Activated CD4-positive, alpha-beta T cell treated with anti-CD3 and anti-CD28 coated beads, Interleukin-10, Interleukin-2, amounts not matched to agents 100 ng/mL and 50 ng/mL, durations not matched to agents 16 hours and 8 hours (primary cell): Measurements from ENCODE around the gene CDH11.

ENCODE experiments used
- DNase-seq: peaks from one replicate; pipeline ENCODE4 v3.0.0-alpha.2; 2020

Gene CDH11

GRCh38 chr16:65021852-65022595 lies 99.8 kb downstream of the CDH11 start:
- no peak for DNase-seq

DNA sequence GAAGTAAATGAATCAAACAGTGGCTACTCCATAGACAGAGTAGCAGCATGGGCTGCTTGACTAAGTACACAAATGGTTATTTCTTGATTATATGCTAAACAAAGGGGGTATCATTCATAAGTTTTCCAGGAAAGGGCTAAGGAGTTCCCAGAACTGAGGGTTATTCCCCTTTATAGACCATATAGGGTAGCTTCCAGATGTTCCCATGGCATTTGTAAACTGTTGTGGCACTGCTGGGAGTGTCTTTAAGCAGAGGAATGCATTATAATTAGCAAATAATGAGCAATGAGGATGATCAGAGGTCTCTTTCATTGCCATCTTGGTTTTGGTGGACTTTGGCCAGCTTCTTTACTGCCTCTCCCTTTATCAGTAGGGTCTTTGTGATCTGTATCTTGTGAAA lies 105.1 kb downstream of the CDH11 start:
- DNase-seq, result no peak

DNA sequence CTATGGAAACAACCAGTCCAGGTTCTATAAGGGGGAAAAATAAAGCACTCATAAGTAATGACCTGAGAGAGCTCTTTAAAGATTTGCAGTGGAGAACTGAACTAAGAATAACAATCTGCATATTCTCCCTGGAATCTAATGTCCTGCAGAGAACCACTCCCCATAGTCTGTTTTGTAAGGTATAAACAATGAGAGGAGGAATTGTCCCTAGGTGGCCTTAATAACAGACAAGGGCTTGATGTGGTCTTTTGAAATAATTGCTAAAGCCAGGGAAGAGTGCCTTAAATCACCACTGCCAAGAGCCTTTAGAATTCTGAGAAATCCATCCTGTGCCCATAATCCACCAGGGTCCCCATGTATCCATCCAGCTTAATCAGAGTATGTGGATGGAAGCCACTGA lies 106.3 kb downstream of the CDH11 start:
- no peak for DNase-seq

DNA sequence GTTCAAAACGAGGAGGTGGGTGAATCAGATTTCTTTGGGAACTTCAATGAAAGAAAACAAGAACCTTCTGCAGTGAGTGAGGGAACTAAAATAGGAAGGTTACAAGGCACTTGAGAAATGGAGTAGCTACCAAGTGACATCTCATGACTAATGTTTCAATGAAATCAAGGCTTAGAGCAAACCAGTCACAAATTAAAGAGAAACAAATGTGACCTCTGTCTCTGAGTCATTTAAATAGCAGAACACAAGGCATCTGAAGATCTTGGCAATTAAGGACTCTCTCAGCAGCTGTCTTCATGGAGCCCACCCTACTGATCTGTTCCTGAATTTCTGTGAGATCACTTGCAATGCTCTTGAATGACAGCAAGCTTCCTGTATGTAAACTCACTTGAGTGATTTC lies 109.5 kb downstream of the CDH11 start:
- no peak for DNase-seq

DNA sequence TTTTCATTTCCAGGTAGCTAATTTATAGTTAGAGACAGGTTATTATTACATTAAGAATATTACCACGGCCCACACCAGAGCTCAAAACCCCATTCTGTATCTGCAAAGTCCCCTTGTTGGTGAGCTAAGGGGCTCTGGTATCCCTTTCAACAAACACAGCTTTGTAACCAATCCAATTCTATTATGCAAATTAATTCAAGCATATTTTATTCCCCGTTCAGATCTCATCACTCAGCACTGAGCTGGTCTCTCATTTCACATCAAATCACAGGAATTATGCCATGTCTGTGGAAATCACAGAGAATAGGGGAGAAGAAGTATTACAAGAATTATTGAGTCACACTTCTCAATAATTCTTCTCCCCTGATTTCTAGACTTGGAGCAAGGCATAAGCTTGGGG lies 111.7 kb downstream of the CDH11 start:
- no peak for DNase-seq

- DNase-seq, result no peak
Measured at GRCh38 chr16:65005696-65006095, 116.2 kb downstream of the CDH11 start.

- DNase-seq, result no peak
Measured at GRCh38 chr16:65004570-65004969, 117.3 kb downstream of the CDH11 start.

GRCh38 chr16:65003621-65004020 lies 118.2 kb downstream of the CDH11 start:
- no peak for DNase-seq

DNA sequence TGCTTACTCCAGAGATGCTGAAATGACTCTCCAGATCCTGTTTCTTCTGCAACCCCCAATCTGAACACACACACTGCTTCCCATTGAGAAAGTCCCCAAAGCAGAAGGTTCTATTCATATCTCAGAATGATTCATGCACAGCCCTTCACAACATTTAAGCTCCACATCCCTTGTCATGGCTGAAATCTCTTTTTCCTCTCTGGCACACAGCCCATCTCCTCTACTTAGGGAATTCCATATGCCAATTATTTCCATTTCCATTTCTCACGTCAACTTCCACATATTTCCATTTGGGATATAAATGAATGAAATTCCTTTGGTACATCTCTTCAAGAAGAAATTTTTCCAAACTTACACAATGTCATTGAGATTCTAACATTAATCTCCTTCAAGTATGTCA lies 119.6 kb downstream of the CDH11 start:
- no peak for DNase-seq

GRCh38 chr16:65000654-65001053 lies 121.2 kb downstream of the CDH11 start:
- no peak for DNase-seq

- DNase-seq, result no peak
Measured at GRCh38 chr16:64997751-64998150, 124.1 kb downstream of the CDH11 start.

DNA sequence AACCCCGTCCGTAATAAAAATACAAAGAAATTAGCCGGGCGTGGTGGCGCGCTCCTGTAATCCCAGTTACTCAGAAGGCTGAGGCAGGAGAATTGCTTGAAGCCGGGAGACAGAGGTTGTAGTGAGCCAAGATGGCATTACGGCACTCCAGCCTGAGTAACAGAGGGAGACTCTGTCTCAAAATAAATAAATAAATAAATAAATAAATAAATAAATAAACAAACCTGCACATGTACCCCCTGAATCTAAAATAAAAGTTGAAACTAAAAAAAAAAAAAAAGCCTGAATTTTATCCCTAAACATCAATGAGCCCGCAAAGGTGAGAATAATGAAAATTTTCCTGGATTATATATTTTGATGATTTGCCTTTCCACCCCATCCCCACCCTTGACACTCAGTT lies 124.7 kb downstream of the CDH11 start:
- DNase-seq, result no peak

GRCh38 chr16:64996641-64997040 lies 125.2 kb downstream of the CDH11 start:
- no peak for DNase-seq

GRCh38 chr16:64993464-64993863 lies 128.4 kb downstream of the CDH11 start:
- DNase-seq, result no peak

- no peak for DNase-seq
Measured at GRCh38 chr16:64991001-64991400, 130.9 kb downstream of the CDH11 start.

GRCh38 chr16:64990101-64990500 lies 131.8 kb downstream of the CDH11 start:
- DNase-seq, result no peak

GRCh38 chr16:64989050-64989449 lies 132.8 kb downstream of the CDH11 start:
- DNase-seq, result no peak

- DNase-seq, result peak; percentile 4
Measured at GRCh38 chr16:64983963-64984362, 137.9 kb downstream of the CDH11 start.

GRCh38 chr16:64983231-64983630 lies 138.6 kb downstream of the CDH11 start:
- no peak for DNase-seq

- no peak for DNase-seq
Measured at GRCh38 chr16:64982581-64982980, 139.3 kb downstream of the CDH11 start.

- DNase-seq, result no peak
Measured at GRCh38 chr16:64981568-64982281, 140.1 kb downstream of the CDH11 start.

GRCh38 chr16:64977206-64977920 lies 144.5 kb downstream of the CDH11 start:
- DNase-seq, result no peak

DNA sequence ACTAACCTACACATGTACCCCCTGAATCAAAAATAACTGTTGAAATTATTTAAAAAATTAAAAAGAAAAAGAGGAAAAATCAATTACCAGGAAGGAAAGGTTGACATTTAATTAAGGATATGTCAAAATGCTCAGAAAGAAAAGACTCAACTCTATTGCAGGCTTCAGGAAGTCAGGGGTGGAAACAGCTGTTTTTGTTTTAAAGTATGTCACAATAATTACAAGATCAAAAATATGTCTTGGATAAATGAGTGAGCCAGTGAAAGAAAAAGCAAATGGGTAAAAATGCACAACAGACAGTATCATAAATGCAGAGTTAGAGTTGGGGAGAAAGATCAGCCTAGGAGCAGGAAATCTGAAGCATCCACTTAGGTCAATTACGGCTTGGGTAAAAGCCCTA lies 146.0 kb downstream of the CDH11 start:
- DNase-seq, result no peak

DNA sequence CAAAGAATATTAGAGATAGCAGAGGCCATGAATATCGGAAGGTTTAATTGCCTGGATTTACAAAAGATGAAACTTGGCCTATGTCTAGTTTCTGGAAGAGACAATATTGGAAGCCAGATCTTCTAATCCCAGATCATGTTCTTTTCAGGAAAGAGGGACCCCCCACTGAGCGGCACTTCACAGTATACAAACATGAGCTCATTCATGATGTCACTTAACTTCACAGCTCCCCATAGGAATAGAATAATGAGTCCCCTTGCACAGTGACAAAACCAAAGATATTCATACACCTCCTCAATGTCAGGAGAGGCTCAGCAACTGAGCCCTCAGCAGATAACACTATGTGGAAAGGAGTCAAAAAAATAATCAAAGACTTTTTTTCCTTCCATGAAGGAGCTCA lies 147.5 kb downstream of the CDH11 start:
- DNase-seq, result no peak
